ENCODE measurements around the gene NHS.

NHS gene

DNA sequence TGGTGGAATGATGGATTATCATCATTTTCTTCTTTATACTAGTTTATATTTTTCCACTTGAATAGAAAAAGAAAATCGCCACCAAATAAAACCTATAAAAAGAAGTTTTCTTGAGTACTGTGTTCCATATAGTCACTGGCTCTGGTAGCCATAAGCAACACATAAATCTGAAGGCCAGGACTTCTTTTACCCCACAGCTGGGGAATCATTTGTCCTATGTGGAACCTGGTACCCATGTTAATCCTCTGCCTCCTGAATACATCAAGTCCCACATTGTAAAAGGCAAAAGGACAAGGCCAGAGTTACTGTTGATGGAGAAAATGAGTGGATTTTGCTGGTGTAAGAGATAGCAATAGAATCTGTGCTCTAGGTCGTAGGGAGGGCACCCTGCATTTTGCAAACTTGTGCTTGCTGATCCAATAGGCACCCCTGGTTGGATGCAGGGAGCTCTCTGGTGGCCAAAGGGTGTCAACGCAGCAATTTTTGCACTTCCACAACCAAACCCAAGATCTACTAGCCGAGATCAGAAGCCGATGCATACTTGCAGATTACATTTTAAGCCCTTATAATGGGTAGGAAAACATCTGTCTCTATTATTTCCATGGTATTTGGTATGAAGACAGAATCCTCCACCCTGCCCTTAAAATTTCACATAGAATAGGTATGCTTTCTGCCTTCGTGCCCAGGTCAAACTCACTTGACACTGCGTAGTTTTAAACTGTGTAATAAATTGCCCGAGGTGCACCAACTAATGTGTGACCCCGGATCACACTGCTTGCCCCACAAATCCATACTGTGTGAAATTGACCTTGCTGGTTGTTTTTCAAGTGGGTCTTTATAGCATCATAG is 216.1 kb downstream of the NHS start:
- DNase-seq (ENCODE audit: low spot score), result peak; percentile 15

DNA sequence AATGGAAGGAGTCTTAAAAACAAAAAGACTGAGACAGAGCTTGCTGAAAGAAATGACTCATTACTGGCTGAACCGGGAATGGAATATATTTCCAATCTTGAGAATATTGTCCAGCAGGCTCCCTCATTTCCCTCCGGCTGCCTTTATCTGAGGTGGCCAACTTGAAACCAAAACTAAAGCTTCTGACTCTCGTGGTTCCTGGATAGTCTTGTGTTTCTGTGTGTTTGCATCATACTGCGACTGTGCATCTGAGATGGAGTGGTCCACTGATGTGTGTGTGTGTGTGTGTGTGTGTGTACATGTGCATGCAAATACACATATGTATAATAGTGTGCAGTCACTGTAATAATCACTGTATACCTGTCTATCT is 216.7 kb downstream of the NHS start:
- no peak for DNase-seq (ENCODE audit: low spot score)

GRCh38 chrX:17592117-17592516 is 217.1 kb downstream of the NHS start:
- DNase-seq (ENCODE audit: low spot score), result no peak

DNA sequence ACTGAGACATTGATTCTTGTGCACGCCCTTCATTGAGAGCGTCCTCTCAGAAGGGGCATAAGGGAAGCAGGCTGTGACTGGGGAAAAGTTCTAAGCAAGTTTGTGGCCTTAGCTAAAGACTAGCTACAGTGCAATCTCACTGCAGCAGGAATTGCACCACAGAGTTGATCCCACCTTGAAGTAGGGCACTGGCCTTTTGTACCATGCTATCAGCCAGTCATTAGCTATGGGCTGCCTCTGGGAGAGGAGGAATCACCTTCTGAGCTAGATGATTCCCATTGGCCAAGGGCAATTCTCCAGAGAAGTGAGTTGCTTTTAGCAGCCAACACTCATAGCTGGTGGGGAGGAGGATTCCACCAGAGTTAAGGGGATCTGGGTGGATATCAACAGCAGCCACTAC is 219.7 kb downstream of the NHS start:
- DNase-seq (ENCODE audit: low spot score), result no peak

GRCh38 chrX:17595456-17596035 is 220.5 kb downstream of the NHS start:
- no peak for DNase-seq (ENCODE audit: low spot score)

- no peak for DNase-seq (ENCODE audit: low spot score)
Observed at GRCh38 chrX:17596061-17596460, 221.1 kb downstream of the NHS start.

- DNase-seq (ENCODE audit: low spot score), result no peak
Observed at GRCh38 chrX:17596546-17597205, 221.7 kb downstream of the NHS start.

DNA sequence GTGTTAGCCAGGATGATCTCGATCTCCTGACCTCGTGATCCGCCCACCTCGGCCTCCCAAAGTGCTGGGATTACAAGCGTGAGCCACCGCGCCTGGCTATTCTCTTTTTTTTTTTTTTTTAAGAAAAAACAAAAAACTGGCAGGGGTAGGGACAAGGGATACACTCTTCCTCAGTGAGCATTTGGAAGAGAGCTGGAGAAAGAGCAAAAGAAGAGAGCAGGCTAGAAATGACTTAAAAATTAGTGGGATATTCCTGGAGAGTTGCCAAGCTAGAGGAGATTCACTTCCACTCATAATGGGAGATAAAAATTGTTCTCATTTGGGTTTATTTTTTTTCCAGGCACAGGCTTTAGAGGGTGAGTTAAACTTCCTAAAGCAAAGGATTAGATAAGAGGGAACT is 222.3 kb downstream of the NHS start:
- DNase-seq (ENCODE audit: low spot score), result no peak

GRCh38 chrX:17597836-17598439 is 222.9 kb downstream of the NHS start:
- no peak for DNase-seq (ENCODE audit: low spot score)

- DNase-seq (ENCODE audit: low spot score), result no peak
Observed at GRCh38 chrX:17601441-17602200, 226.6 kb downstream of the NHS start.

DNA sequence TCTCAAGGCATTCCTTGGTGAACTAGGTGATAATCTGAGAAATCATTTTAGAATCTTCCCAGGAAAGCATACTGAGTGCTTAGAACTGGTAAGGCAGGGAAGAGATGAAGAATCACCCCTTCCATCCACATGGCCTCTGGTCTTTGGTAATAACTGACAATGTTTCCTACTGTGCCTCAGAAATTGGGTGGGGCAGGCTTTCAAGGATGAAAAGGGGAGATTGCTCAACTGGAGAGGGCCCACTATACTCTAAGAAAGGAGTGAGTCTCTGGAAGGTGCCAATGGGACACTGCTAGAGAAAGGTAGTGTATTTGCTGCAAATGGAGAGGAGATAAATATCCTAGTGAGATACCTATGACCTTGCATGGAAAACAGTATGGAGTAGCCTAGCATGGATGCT is 227.2 kb downstream of the NHS start:
- no peak for DNase-seq (ENCODE audit: low spot score)

DNA sequence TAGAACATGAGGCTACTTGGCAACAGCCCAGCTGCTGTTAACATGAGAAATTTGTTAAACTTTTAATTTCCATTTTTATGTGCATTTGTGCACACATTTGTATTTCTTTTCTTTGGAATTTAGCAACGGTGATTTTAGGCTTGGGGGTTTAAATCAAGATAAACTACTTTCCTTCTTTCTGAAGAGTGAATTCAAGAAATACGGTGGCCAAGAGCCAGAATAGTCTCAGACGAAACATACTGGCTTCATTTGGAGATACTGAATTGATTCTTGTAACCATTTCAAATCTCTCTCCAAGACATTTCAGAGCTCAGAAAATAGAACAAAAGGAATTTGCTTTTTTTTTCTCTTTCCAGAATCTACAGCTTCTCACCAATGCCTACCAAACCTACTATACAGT is 228.2 kb downstream of the NHS start:
- no peak for DNase-seq (ENCODE audit: low spot score)

GRCh38 chrX:17605676-17606075 is 230.7 kb downstream of the NHS start:
- no peak for DNase-seq (ENCODE audit: low spot score)

GRCh38 chrX:17606231-17606630 is 231.2 kb downstream of the NHS start:
- no peak for DNase-seq (ENCODE audit: low spot score)

- no peak for DNase-seq (ENCODE audit: low spot score)
Observed at GRCh38 chrX:17608888-17609287, 233.9 kb downstream of the NHS start.

DNA sequence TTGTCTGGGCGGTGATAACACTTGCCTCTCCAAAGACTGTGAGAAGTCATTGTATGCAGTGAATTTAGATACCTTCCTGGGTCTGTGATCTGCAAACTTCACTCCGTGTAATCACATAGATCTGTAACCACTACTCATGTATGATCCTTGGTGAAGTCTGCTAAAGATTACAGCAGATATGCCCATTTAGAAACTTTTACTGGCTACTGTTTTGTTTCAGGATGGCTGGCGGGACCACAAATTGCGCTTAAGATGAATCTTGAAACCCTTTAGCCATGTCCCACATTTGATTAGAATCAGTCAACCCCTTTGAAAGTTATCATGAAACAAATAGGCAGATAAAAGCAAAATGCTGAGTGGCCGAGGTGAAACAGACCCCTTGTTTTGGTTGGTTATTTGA is 235.8 kb downstream of the NHS start:
- DNase-seq (ENCODE audit: low spot score), result no peak

DNA sequence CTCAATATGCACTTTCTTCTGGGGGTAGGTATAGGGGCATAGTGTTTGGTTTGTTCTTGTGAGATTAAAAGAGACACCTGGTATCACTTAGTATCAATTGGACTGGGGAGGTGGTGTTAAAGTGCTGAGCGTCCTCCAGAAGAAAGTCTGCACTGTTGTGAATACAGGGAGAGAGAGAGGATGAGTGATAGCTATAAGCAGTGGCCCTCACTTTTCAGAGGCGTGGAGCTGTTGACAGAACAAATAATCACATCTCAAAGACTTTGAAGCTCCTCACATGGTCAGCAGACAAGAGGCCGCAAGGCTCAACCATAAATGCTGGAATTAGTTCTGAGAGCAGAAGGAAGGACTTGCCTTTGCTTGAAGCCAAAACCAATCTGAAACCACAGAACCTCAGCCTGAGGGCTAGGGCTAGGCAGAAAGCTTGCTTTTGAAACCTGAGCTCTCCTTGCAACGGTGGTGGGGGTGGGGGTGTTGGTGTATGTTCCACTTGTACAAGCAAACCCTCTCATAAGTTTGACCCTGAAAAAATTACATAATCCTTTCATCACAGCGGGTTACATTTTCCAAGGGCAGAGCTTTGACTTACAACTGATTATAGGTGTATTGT is 239.1 kb downstream of the NHS start:
- DNase-seq (ENCODE audit: low spot score), result no peak

DNA sequence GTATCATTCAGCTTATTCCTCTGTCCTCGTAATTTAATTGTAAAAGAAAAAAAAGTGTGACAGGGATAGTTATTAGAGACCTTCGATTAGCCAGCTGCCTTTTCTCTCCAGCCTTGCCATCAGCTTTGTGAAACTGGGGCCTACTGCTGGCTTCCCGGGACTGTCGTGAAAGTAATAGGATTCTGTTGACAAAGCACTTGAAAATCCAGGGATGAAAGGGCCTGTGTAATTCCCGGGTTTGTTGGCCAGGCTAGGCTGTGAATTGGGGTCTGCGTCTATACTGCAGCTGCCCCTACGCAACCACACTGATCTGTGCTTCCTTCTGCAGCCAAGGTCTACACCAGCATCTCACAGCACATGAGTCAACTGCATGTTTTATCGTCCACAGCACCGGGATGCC is 241.9 kb downstream of the NHS start:
- no peak for DNase-seq (ENCODE audit: low spot score)

- no peak for DNase-seq (ENCODE audit: low spot score)
Observed at GRCh38 chrX:17617806-17618205, 242.8 kb downstream of the NHS start.

DNA sequence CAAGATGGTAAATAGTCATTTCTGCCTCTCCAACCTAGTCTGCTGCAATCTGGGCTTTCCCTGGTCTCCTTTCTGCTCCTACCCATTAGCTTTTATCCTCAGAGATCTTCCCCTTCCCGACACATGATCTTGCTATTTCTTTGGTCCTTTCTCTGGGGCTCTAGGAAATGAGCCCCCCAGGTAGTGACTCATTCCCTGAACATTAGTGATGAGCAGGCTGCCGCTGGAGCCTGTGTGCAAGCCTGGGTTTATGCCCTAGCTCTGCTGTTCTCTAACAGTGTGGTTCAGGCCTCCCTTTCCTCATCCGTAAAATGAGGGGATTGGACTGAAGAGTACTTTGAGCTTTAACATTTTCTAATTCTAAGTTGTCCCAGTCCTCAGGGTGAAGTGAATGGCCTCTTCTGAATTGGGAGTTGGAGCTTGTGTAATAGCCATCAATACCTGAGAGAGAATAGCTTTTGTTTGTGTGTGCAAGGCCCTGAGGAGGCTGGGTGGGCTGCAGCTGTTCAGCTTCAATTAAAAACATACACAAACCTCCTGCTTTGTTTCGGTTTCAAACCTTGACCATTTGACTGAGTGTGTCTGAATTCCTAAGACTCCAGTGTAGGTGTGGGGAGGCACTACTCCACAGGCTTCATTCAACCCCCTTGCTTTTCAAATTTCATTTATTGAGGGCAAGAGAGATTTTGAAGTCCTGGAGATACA is 246.7 kb downstream of the NHS start:
- no peak for DNase-seq (ENCODE audit: low spot score)

- DNase-seq (ENCODE audit: low spot score), result no peak
Observed at GRCh38 chrX:17622331-17622730, 247.3 kb downstream of the NHS start.
